GM12891 (cell line): ENCODE data around the gene TDRD12.
"Not testable (repeated sequence)": the region's sequence is repeated elsewhere in the genome, so short reads cannot be mapped to it uniquely, and the experiment has no call there.

Experiments used
- PAX5 ChIP-seq: IDR thresholded peaks from 2 replicates; pipeline ENCODE4 v1.6.1; 2011; ENCODE audit warnings: low read length, moderate library complexity, mild to moderate bottlenecking; ENCODE audit not compliant: insufficient read depth, severe bottlenecking
- POLR2A ChIP-seq: IDR thresholded peaks from 2 replicates; pipeline ENCODE4 v1.6.1; 2011; ENCODE audit warnings: low read depth, low read length, control low read depth
- POLR2AphosphoS5 ChIP-seq: IDR thresholded peaks from 2 replicates; pipeline ENCODE4 v1.6.1; 2011; ENCODE audit warnings: low read depth, low read length, control low read depth
- POU2F2 ChIP-seq: IDR thresholded peaks from 2 replicates; pipeline ENCODE4 v1.6.1; 2011; ENCODE audit warnings: low read depth, mild to moderate bottlenecking, control low read depth, low read length, moderate library complexity
- SPI1 ChIP-seq: IDR thresholded peaks from 2 replicates; pipeline ENCODE4 v1.6.1; 2011; ENCODE audit warnings: low read depth, low read length, control low read depth
- TAF1 ChIP-seq: IDR thresholded peaks from 2 replicates; pipeline ENCODE4 v1.6.1; 2011; ENCODE audit warnings: low read depth, low read length, control low read depth

DNA sequence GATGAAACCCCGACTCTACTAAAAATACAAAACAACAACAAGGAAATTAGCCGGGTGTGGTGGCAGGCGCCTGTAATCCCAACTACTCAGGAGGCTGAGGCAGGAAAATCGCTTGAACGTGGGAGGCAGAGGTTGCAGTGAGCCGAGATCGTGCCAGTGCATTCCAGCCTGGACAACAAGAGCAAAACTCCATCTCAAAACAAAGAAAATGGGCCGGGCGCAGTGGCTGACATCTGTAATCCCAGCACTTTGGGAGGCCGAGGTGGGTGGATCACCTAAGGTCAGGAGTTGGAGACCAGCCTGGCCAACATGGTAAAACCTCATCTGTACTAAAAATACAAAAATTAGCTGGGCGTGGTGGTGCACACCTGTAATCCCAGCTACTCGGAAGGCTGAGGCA is 112.5 kb downstream of the TDRD12 start:
- not testable (repeated sequence) for TF ChIP-seq TAF1, POLR2A, POLR2AphosphoS5, POU2F2, SPI1, PAX5
